ENCODE measurements around the gene CHPT1.

The CHPT1 gene

GRCh38 chr12:101703487-101703886, 6.0 kb downstream of the CHPT1 start:
- no peak for DNase-seq (ENCODE audit: low read depth)
- TF ChIP-seq, protein P1, sequence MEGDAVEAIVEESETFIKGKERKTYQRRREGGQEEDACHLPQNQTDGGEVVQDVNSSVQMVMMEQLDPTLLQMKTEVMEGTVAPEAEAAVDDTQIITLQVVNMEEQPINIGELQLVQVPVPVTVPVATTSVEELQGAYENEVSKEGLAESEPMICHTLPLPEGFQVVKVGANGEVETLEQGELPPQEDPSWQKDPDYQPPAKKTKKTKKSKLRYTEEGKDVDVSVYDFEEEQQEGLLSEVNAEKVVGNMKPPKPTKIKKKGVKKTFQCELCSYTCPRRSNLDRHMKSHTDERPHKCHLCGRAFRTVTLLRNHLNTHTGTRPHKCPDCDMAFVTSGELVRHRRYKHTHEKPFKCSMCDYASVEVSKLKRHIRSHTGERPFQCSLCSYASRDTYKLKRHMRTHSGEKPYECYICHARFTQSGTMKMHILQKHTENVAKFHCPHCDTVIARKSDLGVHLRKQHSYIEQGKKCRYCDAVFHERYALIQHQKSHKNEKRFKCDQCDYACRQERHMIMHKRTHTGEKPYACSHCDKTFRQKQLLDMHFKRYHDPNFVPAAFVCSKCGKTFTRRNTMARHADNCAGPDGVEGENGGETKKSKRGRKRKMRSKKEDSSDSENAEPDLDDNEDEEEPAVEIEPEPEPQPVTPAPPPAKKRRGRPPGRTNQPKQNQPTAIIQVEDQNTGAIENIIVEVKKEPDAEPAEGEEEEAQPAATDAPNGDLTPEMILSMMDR (IDR thresholded peaks at IDR 0.05; ENCODE audit: control insufficient read depth, extremely low read depth, insufficient read depth), result no peak
- no peak overlapping the region for H3K4me3 ChIP-seq (ENCODE audit: low read depth, low read length)

GRCh38 chr12:101706403-101706802, 9.0 kb downstream of the CHPT1 start:
- H3K4me3 ChIP-seq (ENCODE audit: low read depth, low read length), result no peak overlapping the region
- no peak for DNase-seq (ENCODE audit: low read depth)
- TF ChIP-seq, protein P1 (IDR thresholded peaks at IDR 0.05; ENCODE audit: control insufficient read depth, extremely low read depth, insufficient read depth), result no peak

DNA sequence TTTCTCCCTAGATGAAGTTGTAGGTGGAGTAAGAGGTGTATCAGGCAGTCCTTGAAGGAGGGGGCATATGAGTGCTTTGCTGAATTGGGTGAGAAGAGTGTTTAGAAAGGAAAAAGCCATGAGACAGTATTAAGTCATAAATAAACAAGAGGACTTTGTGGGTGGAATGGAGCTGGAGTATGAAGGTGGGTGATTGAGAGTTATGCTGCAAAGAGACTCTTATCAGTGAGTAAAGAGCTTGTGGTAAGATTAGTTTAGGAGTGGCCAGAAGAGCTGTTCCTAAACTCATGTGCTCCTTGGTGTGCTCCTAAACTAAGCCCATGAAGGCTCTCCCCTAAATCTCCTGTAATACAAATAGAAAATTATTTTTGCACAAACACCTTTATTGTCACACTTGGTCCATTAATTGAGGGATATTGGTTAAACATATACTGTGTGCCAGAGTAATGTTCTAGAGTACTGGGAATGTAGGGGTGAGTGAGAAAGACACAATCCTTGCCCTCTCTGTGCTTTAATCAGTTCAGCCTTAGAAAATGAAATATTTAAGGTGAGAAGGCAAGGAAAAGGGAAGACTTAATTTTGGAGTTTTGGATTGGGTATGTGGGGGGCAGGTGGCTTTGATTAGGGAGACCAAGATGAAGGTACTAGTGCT, 9.8 kb downstream of the CHPT1 start:
- DNase-seq (ENCODE audit: low read depth), result no peak
- H3K4me3 ChIP-seq (ENCODE audit: low read depth, low read length), result no peak overlapping the region
- TF ChIP-seq, protein P1 (IDR thresholded peaks at IDR 0.05; ENCODE audit: control insufficient read depth, extremely low read depth, insufficient read depth), result no peak

DNA sequence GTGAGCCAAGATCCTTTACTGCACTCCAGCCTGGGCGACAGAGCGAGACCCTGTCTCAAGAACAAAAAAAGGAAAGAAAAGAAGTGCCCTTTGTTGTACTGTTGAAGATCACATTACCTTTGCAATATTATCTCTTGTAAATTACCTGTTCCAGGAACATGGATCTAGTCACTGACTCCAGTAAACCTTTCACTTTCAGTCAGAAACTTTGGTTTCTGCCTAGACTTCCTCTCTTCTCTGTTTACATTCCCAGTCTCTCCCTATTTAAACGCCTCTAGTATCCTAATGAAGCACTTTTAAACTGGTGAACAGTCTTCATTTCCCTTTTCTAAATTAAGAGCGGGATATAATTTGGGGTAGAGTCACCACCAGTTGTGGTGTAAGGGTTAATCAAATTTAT, 12.8 kb downstream of the CHPT1 start:
- TF ChIP-seq, protein P1 (IDR thresholded peaks at IDR 0.05; ENCODE audit: control insufficient read depth, extremely low read depth, insufficient read depth), result no peak
- no peak for DNase-seq (ENCODE audit: low read depth)

GRCh38 chr12:101713059-101713682, 15.7 kb downstream of the CHPT1 start:
- DNase-seq (ENCODE audit: low read depth), result peak; percentile 91
- H3K4me3 ChIP-seq (ENCODE audit: low read depth, low read length), result peak overlapping the region; percentile 41
- TF ChIP-seq, protein P1 (IDR thresholded peaks at IDR 0.05; ENCODE audit: control insufficient read depth, extremely low read depth, insufficient read depth), result no peak

More for the DNA sequence above, 12.8 kb downstream of the CHPT1 start:
- H3K4me3 ChIP-seq (ENCODE audit: low read depth, low read length), result no peak overlapping the region

GRCh38 chr12:101713930-101714329, 16.5 kb downstream of the CHPT1 start:
- peak; percentile 84 for DNase-seq (ENCODE audit: low read depth)
- H3K4me3 ChIP-seq (ENCODE audit: low read depth, low read length), result peak overlapping the region; percentile 41
- TF ChIP-seq, protein P1 (IDR thresholded peaks at IDR 0.05; ENCODE audit: control insufficient read depth, extremely low read depth, insufficient read depth), result 0 out of 2 replicates have a peak, but pooled peaks have one; percentile 6

All from LNCaP clone FGC (cell line).